Measurements from ENCODE around the gene TMEM141.

TMEM141 gene

DNA sequence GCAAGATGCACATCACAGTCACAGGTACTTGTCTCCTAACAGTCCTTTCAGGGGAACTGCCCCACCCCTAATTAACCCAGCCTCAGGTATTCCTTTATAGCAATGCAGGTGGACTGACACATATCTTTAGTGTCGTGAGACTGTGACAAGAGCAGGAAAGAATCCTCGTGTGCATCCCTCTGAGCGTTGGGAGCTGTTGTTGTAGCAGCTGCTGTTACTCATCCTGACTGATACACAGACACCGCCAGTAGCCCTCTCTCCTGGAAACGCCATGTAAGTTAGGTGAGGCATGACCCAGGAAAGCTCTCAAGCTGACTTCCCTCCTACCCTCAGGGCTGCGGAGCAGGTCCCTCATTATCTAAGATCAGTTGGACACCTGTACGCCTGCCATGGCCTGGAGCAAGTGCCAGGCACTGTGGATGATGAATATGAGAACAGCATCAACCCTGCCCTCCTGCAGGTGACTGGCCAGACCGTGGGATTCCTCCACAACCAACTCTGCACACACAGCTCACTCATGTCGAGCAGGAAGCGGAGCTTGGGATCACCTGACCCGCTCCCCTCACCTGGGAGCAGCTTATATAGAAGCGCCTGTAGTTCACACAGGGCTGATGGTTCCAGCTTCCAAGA is 16.6 kb upstream of the TMEM141 start:
- TF ChIP-seq, protein P1, sequence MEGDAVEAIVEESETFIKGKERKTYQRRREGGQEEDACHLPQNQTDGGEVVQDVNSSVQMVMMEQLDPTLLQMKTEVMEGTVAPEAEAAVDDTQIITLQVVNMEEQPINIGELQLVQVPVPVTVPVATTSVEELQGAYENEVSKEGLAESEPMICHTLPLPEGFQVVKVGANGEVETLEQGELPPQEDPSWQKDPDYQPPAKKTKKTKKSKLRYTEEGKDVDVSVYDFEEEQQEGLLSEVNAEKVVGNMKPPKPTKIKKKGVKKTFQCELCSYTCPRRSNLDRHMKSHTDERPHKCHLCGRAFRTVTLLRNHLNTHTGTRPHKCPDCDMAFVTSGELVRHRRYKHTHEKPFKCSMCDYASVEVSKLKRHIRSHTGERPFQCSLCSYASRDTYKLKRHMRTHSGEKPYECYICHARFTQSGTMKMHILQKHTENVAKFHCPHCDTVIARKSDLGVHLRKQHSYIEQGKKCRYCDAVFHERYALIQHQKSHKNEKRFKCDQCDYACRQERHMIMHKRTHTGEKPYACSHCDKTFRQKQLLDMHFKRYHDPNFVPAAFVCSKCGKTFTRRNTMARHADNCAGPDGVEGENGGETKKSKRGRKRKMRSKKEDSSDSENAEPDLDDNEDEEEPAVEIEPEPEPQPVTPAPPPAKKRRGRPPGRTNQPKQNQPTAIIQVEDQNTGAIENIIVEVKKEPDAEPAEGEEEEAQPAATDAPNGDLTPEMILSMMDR (conservative IDR thresholded peaks at IDR 0.05; ENCODE audit: low read depth, low read length): no peak
- Histone ChIP-seq H3K4me3 (IDR thresholded peaks at IDR 0.05; ENCODE audit: insufficient read depth, low read depth, low read length) (no peak overlapping the region), H2AFZ (ENCODE audit: low read depth) (no peak overlapping the region), H3K79me2 (ENCODE audit: insufficient read depth, low read depth) (no peaks in the 10 kb centered on the region), H3K4me2 (no peak overlapping the region), H3K27ac (no peak overlapping the region), H3K36me3 (ENCODE audit: insufficient read depth) (no peaks in the 10 kb centered on the region), H3K9ac (no peak overlapping the region), H4K20me1 (ENCODE audit: insufficient read depth) (no peaks in the 10 kb centered on the region), H3K27me3 (ENCODE audit: insufficient read depth, low read depth) (peaks cover 56% of the 10 kb centered on the region), H3K4me1 (ENCODE audit: low read depth, poor library complexity, severe bottlenecking) (peaks cover 7% of the 10 kb centered on the region)

DNA sequence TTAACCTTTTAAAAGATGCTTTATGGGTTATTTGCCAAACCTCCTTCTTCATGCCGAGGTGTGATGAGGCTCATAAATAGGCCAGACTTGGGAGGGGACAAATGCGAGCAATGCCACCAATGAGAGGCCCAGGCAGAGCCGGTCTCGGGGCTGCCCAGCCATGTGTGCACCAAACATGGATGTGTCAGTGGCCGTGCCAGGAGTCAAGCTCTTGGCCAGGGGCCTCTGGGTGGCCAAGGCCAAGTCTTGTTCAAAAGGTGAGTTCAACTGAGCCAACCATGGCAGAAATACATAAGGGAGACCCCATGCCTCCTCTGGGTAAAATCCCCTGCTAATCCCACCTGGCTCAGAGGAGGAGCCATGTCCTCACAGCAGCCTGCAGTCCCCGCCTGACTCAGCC is 16.0 kb upstream of the TMEM141 start:
- Histone ChIP-seq H3K9ac (no peak overlapping the region), H3K4me3 (IDR thresholded peaks at IDR 0.05; ENCODE audit: insufficient read depth, low read depth, low read length) (no peak overlapping the region), H3K4me2 (no peak overlapping the region), H3K27me3 (ENCODE audit: insufficient read depth, low read depth) (peaks cover 60% of the 10 kb centered on the region), H3K4me1 (ENCODE audit: low read depth, poor library complexity, severe bottlenecking) (peaks cover 7% of the 10 kb centered on the region), H4K20me1 (ENCODE audit: insufficient read depth) (no peaks in the 10 kb centered on the region), H3K27ac (no peak overlapping the region), H2AFZ (ENCODE audit: low read depth) (no peak overlapping the region), H3K36me3 (ENCODE audit: insufficient read depth) (no peaks in the 10 kb centered on the region), H3K79me2 (ENCODE audit: insufficient read depth, low read depth) (no peaks in the 10 kb centered on the region)
- TF ChIP-seq, protein P1 (conservative IDR thresholded peaks at IDR 0.05; ENCODE audit: low read depth, low read length): no peak

DNA sequence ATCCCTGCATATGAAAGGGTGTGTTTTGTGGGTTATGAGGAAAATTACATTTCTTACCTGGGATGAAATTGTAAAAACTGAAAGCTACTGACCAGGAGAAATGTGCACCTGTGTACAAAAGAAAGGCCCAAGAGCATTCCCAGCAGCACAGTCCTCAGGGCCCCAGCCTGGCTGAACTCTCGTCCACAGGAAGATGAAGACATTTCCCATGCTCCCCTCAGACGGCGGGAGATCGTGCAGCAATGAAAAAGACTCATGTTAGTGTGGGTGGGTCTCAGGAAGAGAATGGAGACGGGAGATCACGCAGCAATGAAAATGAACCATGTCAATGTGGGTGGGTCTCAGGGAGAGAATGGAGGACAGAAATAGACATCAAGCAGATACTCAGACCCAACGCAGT is 14.2 kb upstream of the TMEM141 start:
- Histone ChIP-seq H3K27ac (no peak overlapping the region), H3K4me2 (peak overlapping the region; percentile 22; the same call in 1 of the 2 replicates), H2AFZ (ENCODE audit: low read depth) (no peak overlapping the region), H3K27me3 (ENCODE audit: insufficient read depth, low read depth) (peaks cover 63% of the 10 kb centered on the region), H3K4me3 (IDR thresholded peaks at IDR 0.05; ENCODE audit: insufficient read depth, low read depth, low read length) (no peak overlapping the region), H3K4me1 (ENCODE audit: low read depth, poor library complexity, severe bottlenecking) (peaks cover 7% of the 10 kb centered on the region), H3K79me2 (ENCODE audit: insufficient read depth, low read depth) (no peaks in the 10 kb centered on the region), H4K20me1 (ENCODE audit: insufficient read depth) (no peaks in the 10 kb centered on the region), H3K9ac (no peak overlapping the region), H3K36me3 (ENCODE audit: insufficient read depth) (no peaks in the 10 kb centered on the region)
- TF ChIP-seq, protein P1 (conservative IDR thresholded peaks at IDR 0.05; ENCODE audit: low read depth, low read length): no peak

DNA sequence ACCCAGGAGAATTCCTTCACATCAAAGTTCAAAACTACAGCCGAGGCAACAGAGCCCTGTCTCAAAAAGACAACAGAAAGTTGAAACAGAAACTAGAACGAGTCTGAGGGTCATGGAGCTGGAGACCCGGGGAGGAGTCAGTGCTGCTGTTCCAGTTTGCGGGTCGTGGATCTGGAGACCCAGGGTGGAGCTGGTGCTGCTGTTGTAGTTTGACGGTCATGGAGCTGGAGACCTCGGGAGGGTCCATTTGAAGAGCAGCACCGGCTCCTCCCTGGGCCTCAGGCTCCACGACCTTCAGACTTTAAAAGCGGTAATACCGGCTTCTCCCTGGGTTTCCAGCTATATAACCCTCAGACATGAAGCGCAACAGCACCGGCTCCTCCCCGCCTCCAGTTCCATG is 13.8 kb upstream of the TMEM141 start:
- Histone ChIP-seq H3K36me3 (ENCODE audit: insufficient read depth) (no peaks in the 10 kb centered on the region), H3K27ac (no peak overlapping the region), H4K20me1 (ENCODE audit: insufficient read depth) (no peaks in the 10 kb centered on the region), H3K79me2 (ENCODE audit: insufficient read depth, low read depth) (no peaks in the 10 kb centered on the region), H3K4me2 (peak overlapping the region; percentile 22; the same call in 1 of the 2 replicates), H3K27me3 (ENCODE audit: insufficient read depth, low read depth) (peaks cover 64% of the 10 kb centered on the region), H3K4me3 (IDR thresholded peaks at IDR 0.05; ENCODE audit: insufficient read depth, low read depth, low read length) (no peak overlapping the region), H2AFZ (ENCODE audit: low read depth) (no peak overlapping the region), H3K4me1 (ENCODE audit: low read depth, poor library complexity, severe bottlenecking) (peaks cover 7% of the 10 kb centered on the region), H3K9ac (no peak overlapping the region)
- TF ChIP-seq, protein P1 (conservative IDR thresholded peaks at IDR 0.05; ENCODE audit: low read depth, low read length): no peak
